H1 (cell line): Measurements from ENCODE around the gene LRRC28. TPM values are rescaled to one million over a fixed set of nuclear protein-coding genes. Genes with fewer than 3 reads are reported as not detected.

Experiments
- JUN ChIP-seq: IDR thresholded peaks from 2 replicates; pipeline ENCODE4 v1.6.1; 2011; ENCODE audit warnings: low read depth, mild to moderate bottlenecking, improper control_type of control experiment, low read length
- SP2 ChIP-seq: IDR thresholded peaks from 2 replicates; pipeline ENCODE4 v1.6.1; 2012; ENCODE audit warnings: mild to moderate bottlenecking, low read length, inconsistent platforms
- polyA plus RNA-seq, 7 experiments: library from polyadenylated mRNA; depleted of rRNA in 3 of 7; stranded (reverse) in 5 of 7; unstranded in 2 of 7; fragments of >200 nt in 5 of 7; fragments of 200-250 nt in 2 of 7; gene quantifications; 1 replicate in 5 of 7; 2 replicates in 1 of 7; 4 replicates in 1 of 7; pipeline versions ENCODE4 v1.2.1 to v1.2.3, GENCODE V29; 2011 to 2013; ENCODE audit warnings: missing spikeins in 2 of 7, mixed read lengths in 2 of 7
- total RNA-seq: library from RNA; stranded (reverse); fragmentation: NEBNext Ultra II Directional; extraction: Animal tissue kit (Norgen Biotek cat#: 25700); gene quantifications from 2 replicates; pipeline ENCODE4 v1.2.1, GENCODE V29; 2021

The LRRC28 gene
- total and polyA plus RNA-seq, 2 of the 8 experiments (the other 6 are each of a cell fraction or from before 2014, with no cell fraction given) = 20.2 to 23.3 TPM

- no peak for TF ChIP-seq SP2
- no peak for TF ChIP-seq JUN
Measured at GRCh38 chr15:99279827-99280226, 28.5 kb downstream of the LRRC28 start (continued).
